ENCODE measurements around the gene RNU5D-1.

GRCh38 chr1:44775930-44776729 is 45.2 kb upstream of the RNU5D-1 start:
- TF ChIP-seq CTCF (IDR thresholded peaks at IDR 0.05) (no peak), POLR2A (IDR thresholded peaks at IDR 0.05) (no peak)
